Measurements from ENCODE around the gene SOX10.
"Not testable (repeated sequence)": the region's sequence is repeated elsewhere in the genome, so short reads cannot be mapped to it uniquely, and the experiment has no call there.

Gene SOX10

DNA sequence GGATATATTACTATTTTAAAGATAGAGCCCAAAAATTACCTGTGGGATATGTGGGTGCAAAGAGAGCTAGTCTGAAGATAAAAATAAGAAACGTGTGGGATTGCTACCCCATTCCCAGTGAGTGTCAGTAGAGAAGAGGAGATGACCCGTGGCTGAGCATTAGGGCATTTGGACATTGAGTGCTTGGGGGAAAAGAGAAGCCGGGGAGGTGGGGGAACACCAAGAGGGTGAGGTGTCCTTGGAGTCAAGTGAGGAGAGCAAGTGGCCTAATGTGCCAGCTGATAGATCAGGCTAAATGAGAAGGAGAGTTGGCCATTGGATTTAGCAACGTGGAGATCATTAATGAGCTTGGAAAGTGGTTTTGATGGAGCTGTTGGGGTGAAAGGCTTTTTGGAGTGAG lies 29.7 kb downstream of the SOX10 start:
- in situ Hi-C loops (cut with HindIII; ENCODE audit: low pct_unique_long_range_greater_than_20kb, low sequenced_read_pairs) = no loop called here
- TF ChIP-seq JUND (IDR thresholded peaks at IDR 0.05; ENCODE audit: low read depth) = no peak
- no peak for DNase-seq (ENCODE audit: low read depth in 1 of 2, low spot score in 1 of 2)

DNA sequence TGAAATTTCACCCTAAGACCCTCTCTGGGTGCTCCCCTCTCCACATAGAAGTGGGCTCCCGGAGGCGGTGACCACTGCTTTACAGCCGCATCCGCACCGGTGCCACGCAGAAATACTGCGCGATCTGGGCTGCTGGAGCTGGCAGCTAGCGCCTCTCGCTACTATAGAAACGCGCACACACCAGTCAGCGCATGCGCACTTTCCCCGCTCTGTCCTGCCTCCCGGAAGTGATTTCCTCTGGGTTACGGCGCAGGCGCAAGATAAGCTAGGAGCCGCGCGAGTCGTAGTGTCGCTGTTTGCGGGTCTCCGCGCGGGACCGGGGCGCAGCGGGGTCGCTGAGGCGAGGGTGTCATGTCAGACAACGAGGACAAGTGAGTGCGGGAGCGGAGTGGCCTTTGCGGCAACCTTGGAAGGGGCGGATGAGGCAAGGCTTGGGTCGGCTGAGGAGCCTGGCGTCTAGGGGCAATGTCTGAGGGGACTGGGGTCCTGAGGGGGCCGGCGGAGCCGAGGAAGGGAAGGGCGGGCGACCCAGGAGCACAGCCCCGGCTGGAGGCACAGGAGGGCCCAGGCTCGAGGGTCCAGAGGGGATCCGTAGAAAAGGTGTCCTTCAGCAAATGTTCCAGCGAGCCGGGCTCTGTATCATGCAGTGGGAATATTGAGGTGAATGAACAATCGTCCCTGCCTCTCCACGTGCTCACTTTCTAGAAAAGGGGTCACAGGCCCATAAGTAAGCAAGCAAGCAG lies 30.7 kb downstream of the SOX10 start, which contains the start of the genes C22orf23 and POLR2F:
TSS of gene C22orf23 (minus strand) at position 165 of the 743 bp plus-strand sequence. CDS start 452 bp downstream, outside the sequence.
TSS of gene POLR2F (plus strand) at position 263 of the 743 bp plus-strand sequence. CDS start at position 352, 89 bp downstream.
- no peak for TF ChIP-seq JUND (IDR thresholded peaks at IDR 0.05; ENCODE audit: low read depth)
- in situ Hi-C loops (cut with HindIII; ENCODE audit: low pct_unique_long_range_greater_than_20kb, low sequenced_read_pairs) = no loop called here
- DNase-seq (ENCODE audit: low read depth in 1 of 2, low spot score in 1 of 2) = peak; percentile 82 to 93

DNA sequence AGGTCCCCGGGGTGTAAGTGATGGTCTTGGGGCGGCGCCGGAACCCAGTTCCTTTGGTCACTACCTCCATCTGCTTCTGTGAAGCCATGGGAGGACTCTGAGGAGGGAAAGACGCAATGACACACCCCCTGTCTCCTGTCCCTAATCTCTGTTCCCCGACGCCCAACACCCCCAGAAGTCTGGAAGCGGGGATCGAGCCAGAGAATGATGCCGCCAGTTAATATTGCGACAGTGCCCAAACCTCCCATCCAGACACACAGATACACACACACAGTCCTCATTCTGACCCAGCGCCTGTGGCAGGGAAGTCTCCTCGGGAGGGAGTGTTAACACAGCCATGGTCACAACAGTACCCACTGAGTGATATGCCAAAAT lies 31.3 kb downstream of the SOX10 start:
- no peak for DNase-seq (ENCODE audit: low read depth in 1 of 2, low spot score in 1 of 2)
- in situ Hi-C loops (cut with HindIII; ENCODE audit: low pct_unique_long_range_greater_than_20kb, low sequenced_read_pairs) = no loop called here

DNA sequence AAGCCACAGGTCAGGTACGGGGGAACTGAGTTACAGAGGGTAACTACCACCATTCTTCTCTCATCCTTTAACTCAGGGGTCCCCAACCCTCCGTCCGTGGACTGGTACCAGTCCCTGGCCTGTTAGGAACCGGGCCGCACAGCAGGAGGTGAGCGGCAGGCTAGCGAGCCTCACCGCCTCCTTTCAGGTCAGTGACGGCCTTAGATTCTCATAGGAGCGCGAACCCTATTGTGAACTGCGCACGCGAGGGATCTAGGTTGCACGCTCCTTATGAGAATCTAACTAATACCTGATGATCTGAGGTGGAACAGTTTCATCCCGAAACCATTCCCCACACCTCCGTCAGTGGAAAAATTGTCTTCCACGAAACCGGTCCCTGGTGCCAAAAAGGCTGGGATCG lies 31.7 kb downstream of the SOX10 start:
- in situ Hi-C loops (cut with HindIII; ENCODE audit: low pct_unique_long_range_greater_than_20kb, low sequenced_read_pairs); DNase-seq (ENCODE audit: low read depth in 1 of 2, low spot score in 1 of 2): not testable (repeated sequence)

More for the DNA sequence above, 31.3 kb downstream of the SOX10 start:
- TF ChIP-seq JUND (IDR thresholded peaks at IDR 0.05; ENCODE audit: low read depth) = no peak

DNA sequence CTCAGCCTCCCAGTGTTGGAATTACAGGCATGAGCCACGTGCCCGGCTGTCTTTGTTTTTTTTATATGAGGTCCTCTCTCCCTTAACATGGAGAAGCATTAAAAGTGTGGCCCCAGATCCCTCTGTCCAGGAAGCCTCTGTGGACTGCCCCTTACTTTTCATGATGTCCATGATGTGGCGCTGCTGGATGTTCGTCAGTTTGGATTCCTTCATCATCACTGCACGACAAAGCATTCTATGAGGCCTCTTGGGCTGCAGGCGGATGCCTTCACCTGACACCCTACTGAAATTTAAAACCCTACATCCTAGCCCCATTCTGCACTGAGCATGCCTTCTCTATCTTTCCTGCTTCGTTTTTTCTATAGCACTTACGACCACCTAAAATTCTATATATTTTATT lies 33.0 kb downstream of the SOX10 start:
- DNase-seq (ENCODE audit: low read depth in 1 of 2, low spot score in 1 of 2) = peak in 1 of 2 experiments; percentile 17
- TF ChIP-seq JUND (IDR thresholded peaks at IDR 0.05; ENCODE audit: low read depth) = no peak
- in situ Hi-C loops (cut with HindIII; ENCODE audit: low pct_unique_long_range_greater_than_20kb, low sequenced_read_pairs) = no loop called here

DNA sequence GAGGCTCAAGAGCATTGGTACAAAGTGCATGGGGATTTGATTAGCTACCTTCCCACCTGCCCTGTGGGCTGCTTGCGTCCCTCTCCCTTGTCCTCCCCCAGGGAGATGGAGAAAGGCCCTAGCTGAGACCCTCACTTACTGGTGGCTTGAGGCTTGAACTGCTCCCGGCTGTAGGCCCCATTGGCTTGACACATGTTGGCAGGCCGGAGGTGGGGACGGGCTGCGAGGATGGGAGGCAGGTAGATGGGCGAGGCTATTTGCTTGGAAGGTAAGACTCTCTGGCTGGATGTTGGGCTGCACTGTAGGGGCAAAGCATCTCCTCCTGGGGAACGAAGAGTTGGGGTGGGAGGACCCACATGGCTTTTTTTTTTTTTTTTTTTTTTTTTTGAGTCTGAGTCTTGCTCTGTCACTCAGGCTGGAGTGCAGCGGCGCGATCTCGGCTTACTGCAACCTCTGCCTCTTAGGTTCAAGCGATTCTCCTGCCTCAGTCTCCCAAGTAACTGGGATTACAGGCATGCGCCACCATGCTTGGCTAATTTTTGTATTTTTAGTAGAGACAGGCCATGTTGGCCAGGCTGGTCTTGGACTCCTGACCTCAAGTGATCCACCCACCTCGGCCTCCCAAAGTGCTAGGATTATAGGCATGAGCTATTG lies 37.1 kb downstream of the SOX10 start:
- in situ Hi-C loops (cut with HindIII; ENCODE audit: low pct_unique_long_range_greater_than_20kb, low sequenced_read_pairs); DNase-seq (ENCODE audit: low read depth in 1 of 2, low spot score in 1 of 2): not testable (repeated sequence)

DNA sequence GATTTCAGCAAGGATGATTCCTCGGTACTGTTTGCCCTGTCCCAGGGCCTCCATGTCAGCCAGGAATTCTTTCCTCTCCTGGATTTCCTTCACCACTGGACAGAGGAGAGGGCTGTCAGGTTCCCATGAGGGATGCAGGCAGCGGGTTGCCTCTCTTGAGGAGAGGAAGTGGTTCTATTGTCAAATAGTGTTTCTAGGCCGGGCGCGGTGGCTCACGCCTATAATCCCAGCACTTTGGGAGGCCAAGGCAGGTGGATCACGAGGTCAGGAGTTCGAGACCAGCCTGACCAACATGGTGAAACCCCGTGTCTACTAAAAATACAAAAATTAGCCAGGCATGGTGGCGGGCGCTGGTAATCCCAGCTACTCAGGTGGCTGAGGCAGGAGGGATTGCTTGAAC lies 39.9 kb downstream of the SOX10 start:
- DNase-seq (ENCODE audit: low read depth in 1 of 2, low spot score in 1 of 2); in situ Hi-C loops (cut with HindIII; ENCODE audit: low pct_unique_long_range_greater_than_20kb, low sequenced_read_pairs): not testable (repeated sequence)

DNA sequence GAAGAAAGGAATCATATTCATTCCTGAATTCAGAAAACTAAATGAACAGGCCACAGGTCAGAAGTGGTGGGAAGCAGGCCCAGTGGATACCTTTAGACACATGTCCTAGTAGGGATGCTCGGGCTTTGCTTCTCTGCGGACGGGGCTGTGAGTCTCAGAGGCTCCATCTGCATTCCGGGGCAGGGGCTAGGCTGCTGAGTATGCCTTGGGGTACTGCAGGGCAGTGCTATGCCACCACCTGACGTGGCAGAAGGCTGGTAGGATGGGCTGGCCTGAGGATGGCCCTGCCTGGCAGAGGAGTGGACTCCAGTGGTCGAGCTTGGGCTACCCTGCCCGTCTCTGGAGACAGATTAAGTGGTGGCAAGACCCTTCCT lies 40.5 kb downstream of the SOX10 start:
- TF ChIP-seq JUND (IDR thresholded peaks at IDR 0.05; ENCODE audit: low read depth) = no peak
- in situ Hi-C loops (cut with HindIII; ENCODE audit: low pct_unique_long_range_greater_than_20kb, low sequenced_read_pairs) = no loop called here
- no peak for DNase-seq (ENCODE audit: low read depth in 1 of 2, low spot score in 1 of 2)

DNA sequence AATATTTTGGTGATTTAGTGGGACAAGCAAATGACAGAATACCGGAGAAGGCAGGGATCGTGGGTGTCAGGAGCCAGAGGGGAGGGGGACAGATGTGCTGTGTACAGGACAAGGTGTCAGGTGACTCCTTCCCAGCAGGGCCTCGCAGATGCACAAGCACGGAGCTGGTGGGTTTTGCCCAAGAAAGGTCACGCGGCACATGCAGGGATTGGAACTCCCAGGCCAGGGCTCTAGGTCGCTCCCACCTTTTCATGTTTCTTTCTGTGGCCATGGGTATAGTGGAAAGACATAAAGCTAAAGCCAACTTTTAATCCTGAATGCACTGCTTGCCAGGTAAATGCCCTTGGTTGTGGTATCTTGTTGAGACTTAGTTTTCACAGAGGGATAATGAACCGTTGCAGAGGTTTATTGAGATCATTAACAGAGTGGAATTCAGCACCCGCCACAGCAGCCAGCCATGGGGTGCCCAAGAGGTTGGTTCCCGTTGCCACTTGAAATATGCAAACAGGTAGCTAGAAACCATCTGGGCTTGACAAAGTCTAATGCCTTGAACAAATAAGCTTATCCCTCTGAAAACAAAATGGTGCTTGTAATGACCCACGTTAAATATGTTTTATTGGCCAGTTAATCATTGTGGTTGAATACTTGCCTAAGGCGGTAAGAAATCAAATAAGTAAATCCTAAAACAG lies 41.1 kb downstream of the SOX10 start:
- DNase-seq (ENCODE audit: low read depth in 1 of 2, low spot score in 1 of 2) = peak in 1 of 2 experiments; percentile 60
- in situ Hi-C loops (cut with HindIII; ENCODE audit: low pct_unique_long_range_greater_than_20kb, low sequenced_read_pairs) = no loop called here

DNA sequence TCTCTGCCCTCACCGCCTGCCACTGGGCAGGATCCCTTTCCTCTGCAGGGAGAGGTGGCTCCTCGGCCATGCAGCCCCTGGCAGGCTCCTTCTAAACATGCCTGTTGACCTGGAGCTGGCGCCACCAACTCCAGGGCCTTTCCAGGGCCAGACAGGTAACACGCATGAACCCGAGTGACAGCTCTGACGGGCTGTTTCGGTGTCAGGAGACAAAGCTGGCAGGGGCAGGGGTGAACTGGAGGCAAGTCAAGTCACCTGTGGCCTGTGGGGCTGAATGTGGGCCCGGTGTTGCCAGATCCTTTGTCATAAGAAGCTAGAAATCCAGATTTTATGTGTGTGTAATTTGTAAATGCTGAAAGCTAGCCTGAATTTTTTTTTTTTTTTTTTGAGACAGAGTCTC lies 42.2 kb downstream of the SOX10 start:
- in situ Hi-C loops (cut with HindIII; ENCODE audit: low pct_unique_long_range_greater_than_20kb, low sequenced_read_pairs) = no loop called here
- TF ChIP-seq JUND (IDR thresholded peaks at IDR 0.05; ENCODE audit: low read depth) = no peak
- no peak for DNase-seq (ENCODE audit: low read depth in 1 of 2, low spot score in 1 of 2)

More for the DNA sequence above, 41.1 kb downstream of the SOX10 start:
- TF ChIP-seq JUND (IDR thresholded peaks at IDR 0.05; ENCODE audit: low read depth) = no peak

DNA sequence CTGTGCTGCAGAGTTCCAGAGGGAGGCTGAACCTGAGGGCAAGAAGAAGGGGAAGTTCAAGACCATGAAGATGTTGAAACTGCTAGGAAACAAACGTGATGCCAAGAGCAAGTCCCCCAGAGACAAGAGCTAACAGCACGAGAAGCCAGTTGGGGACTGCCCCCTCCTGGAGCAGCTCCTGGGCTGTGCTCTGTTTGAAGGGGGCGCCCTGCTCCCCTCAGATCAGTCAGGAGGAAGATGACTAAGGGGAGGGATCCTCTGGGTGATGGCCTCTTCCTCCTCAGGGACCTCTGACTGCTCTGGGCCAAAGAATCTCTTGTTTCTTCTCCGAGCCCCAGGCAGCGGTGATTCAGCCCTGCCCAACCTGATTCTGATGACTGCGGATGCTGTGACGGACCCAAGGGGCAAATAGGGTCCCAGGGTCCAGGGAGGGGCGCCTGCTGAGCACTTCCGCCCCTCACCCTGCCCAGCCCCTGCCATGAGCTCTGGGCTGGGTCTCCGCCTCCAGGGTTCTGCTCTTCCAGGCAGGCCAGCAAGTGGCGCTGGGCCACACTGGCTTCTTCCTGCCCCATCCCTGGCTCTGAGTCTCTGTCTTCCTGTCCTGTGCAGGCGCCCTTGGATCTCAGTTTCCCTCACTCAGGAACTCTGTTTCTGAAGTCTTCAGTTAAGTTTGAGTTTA lies 43.5 kb downstream of the SOX10 start:
- in situ Hi-C loops (cut with HindIII; ENCODE audit: low pct_unique_long_range_greater_than_20kb, low sequenced_read_pairs) = no loop called here
- DNase-seq (ENCODE audit: low read depth in 1 of 2, low spot score in 1 of 2) = no peak
- no peak for TF ChIP-seq JUND (IDR thresholded peaks at IDR 0.05; ENCODE audit: low read depth)

DNA sequence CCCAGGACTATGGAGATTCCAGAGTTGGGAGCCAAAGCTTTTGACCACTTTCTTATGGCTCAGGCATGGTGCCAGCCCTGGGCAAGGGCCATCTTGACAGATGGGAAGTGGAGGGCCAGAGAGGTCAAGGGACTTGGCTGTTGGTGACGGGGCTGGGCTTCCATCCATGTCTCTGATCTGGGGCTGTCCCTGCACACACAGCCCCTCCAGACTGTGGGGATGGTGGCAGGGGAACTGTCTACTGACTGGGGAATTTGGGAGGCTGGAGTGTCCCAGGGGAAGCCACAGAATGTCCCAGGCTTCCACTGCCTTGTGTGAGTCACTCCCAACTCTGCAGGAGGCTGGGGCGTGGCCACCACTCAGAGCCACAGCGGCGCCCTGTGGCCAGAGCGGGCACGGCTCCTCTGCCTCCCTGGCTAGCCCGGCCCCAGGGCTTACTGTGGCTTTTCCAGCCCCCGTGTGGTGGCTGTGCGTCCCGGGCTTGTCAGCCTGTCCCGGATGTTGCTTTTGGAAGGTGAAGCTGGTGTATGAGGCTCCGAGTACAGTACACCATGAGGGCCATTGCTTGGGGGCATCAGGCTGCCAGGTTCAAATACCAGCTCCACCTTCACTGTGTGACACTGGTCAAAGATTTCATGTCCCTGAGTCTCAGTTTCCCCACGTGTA lies 50.5 kb downstream of the SOX10 start:
- DNase-seq (ENCODE audit: low read depth in 1 of 2, low spot score in 1 of 2) = peak; percentile 68 to 92
- in situ Hi-C loops (cut with HindIII; ENCODE audit: low pct_unique_long_range_greater_than_20kb, low sequenced_read_pairs) = no loop called here
- no peak for TF ChIP-seq JUND (IDR thresholded peaks at IDR 0.05; ENCODE audit: low read depth)
